Nephron progenitor cell (in vitro differentiated cells): Measurements from ENCODE around the gene ONECUT1.
A peak's percentile ranks its signal among the peaks of the same experiment; 100 is the strongest.

Experiments used
- DNase-seq: peaks from one replicate; pipeline ENCODE4 v3.0.0; 2021
- H3K27ac Mint-ChIP-seq: 2 replicates; pipeline ENCODE4 v1.8.0; 2021; ENCODE audit warnings: mild to moderate bottlenecking, moderate library complexity, mixed read lengths
- H3K27me3 Mint-ChIP-seq: 2 replicates; pipeline ENCODE4 v1.8.0; 2021; ENCODE audit warnings: mild to moderate bottlenecking, low read depth, mixed read lengths; ENCODE audit not compliant: poor library complexity
- H3K36me3 Mint-ChIP-seq: 2 replicates; pipeline ENCODE4 v1.8.0; 2021; ENCODE audit warnings: low read depth, mixed read lengths
- H3K4me1 Mint-ChIP-seq: 2 replicates; pipeline ENCODE4 v1.8.0; 2021; ENCODE audit warnings: mixed read lengths
- H3K4me3 Mint-ChIP-seq: 2 replicates; pipeline ENCODE4 v1.8.0; 2021; ENCODE audit warnings: mild to moderate bottlenecking, moderate library complexity, mixed read lengths
- H3K9me3 Mint-ChIP-seq: 2 replicates; pipeline ENCODE4 v1.8.0; 2021; ENCODE audit warnings: mild to moderate bottlenecking, moderate library complexity, mixed read lengths
- CTCF ChIP-seq: fragments of 200-600 bp; sonication (generic); IDR thresholded peaks from 2 replicates; pipeline ENCODE4 v1.5.0; 2021; ENCODE audit warnings: antibody characterized with exemption

The ONECUT1 gene

GRCh38 chr15:52709187-52709981 is 80.8 kb downstream of the ONECUT1 start:
- H3K27me3 Mint-ChIP-seq, result peaks cover 24% of the 10 kb centered on the region
- no peak overlapping the region for H3K27ac Mint-ChIP-seq
- H3K4me1 Mint-ChIP-seq, result peaks cover 12% of the 10 kb centered on the region
- no peaks in the 10 kb centered on the region for H3K9me3 Mint-ChIP-seq
- H3K36me3 Mint-ChIP-seq, result no peaks in the 10 kb centered on the region
- H3K4me3 Mint-ChIP-seq, result peak overlapping the region; percentile 58
- DNase-seq, result peak; percentile 37
- TF ChIP-seq CTCF, result no peak
